ENCODE data around the gene CEP78.

DNA sequence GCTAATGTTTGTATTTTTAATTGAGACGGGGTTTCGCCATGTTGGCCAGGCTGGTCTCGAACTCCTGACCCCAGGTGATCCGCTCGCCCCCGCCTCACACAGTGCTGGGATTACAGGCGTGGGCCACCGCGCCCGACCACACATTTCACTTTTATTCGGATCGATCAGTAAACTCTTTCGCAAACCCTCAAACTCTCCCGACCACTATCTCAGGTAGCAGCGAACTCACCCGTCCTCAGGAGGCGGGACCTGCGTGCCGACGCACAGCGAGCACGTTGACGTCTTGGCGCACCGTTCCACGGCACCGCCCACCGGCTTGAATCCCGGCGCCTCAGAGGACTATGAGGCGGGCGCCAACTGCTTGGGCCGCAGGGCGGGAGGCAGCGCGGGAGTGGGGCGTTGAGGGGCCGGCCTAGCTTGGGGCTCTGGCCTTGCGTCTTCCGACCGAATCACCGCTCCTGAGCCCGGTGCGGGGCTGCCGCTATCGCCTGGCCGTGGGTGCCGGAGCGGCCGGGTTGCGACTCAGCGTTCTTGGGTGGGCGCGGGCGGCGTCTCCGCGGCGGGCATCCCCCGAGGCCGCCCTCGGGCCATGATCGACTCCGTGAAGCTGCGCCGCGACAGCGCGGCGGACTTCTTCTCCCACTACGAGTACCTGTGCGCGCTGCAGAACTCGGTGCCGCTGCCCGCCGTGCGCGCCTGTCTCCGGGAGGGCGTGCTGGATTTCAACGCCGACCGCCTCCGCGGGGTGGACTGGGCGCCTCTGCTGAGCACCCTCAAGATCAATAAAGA, at the start of gene CEP78:
- TF ChIP-seq, protein P1, sequence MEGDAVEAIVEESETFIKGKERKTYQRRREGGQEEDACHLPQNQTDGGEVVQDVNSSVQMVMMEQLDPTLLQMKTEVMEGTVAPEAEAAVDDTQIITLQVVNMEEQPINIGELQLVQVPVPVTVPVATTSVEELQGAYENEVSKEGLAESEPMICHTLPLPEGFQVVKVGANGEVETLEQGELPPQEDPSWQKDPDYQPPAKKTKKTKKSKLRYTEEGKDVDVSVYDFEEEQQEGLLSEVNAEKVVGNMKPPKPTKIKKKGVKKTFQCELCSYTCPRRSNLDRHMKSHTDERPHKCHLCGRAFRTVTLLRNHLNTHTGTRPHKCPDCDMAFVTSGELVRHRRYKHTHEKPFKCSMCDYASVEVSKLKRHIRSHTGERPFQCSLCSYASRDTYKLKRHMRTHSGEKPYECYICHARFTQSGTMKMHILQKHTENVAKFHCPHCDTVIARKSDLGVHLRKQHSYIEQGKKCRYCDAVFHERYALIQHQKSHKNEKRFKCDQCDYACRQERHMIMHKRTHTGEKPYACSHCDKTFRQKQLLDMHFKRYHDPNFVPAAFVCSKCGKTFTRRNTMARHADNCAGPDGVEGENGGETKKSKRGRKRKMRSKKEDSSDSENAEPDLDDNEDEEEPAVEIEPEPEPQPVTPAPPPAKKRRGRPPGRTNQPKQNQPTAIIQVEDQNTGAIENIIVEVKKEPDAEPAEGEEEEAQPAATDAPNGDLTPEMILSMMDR (IDR thresholded peaks at IDR 0.05): no peak
- TF ChIP-seq POLR2A (IDR thresholded peaks at IDR 0.05): peak; percentile 69

All from right lobe of liver (tissue), 4 donors.